GM12891 (cell line): ENCODE data around the gene PPP2R2B.

Experiments used
- POLR2A ChIP-seq: IDR thresholded peaks from 2 replicates; pipeline ENCODE4 v1.6.1; 2011; ENCODE audit warnings: low read depth, low read length, control low read depth
- POLR2AphosphoS5 ChIP-seq: IDR thresholded peaks from 2 replicates; pipeline ENCODE4 v1.6.1; 2011; ENCODE audit warnings: low read depth, low read length, control low read depth

GRCh38 chr5:146586752-146587151 is 291.8 kb downstream of the PPP2R2B start:
- no peak for TF ChIP-seq POLR2A
- TF ChIP-seq POLR2AphosphoS5: no peak
